Globus pallidus (tissue), 1 donor: ENCODE results near the gene MBD6.

Experiments
- DNase-seq: peaks from one replicate; pipeline ENCODE4 v3.0.0-alpha.2; 2015; ENCODE audit warnings: low spot score

Gene MBD6

DNA sequence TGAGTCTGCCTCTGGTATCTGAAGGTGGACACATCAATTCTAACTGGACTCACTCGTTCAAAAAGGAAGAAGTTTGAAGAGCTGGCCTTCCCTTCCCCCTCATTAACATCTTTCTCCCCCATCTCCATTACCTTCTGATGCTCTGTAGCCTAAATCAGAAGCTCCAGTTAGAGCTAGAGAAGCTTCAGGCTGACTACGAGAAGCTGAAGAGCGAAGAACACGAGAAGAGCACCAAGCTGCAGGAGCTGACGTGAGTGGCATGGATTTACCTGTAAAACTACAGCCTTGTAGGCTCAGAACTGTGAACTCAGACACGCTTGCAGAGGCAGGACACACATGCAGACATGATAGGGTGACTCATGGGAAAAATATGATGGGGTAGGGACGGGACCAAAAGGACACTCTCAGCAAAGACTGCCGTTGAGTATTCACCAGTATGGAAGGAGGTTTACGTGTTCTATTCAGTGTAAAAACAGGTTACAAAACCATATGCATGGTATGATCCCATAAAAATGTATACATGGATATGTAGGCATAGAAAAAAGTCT is 54.1 kb downstream of the MBD6 start:
- no peak for DNase-seq

- no peak for DNase-seq
Observed at GRCh38 chr12:57577981-57578758, 55.5 kb downstream of the MBD6 start.

DNA sequence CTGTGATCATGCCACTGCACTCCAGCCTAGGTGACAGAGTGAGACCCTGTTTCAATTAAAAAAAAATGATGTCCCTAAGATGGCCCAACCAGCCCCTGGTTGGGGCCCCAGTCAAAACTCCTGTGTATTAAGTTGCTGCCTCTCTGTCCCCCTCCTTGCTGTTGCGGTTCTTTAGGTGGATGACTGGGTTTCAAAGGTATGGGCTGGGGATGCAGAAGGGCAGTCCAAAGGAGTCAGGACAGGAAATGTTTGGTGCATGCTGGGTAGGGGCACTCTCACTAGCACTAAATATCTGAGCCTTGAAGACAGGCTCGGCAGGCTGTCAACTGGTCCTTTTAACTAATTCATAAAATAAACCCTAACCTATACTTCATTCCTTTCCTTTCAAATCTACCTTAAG is 56.4 kb downstream of the MBD6 start:
- DNase-seq: no peak
